ENCODE data around the gene USP47. TPM values are rescaled to one million over a fixed set of nuclear protein-coding genes. Genes with fewer than 3 reads are reported as not detected.

USP47 gene
- total and polyA plus RNA-seq, 10 donors: 13.7 to 80.8 (median 48.2) TPM

- DNase-seq: no peak
- intact Hi-C loops (cut with DNase I; ENCODE audit: low total_unique reads): no loop called here
- H3K27me3 ChIP-seq (replicated peaks in 1 of 7): peaks cover 2 to 81% (median 29%) of the 10 kb centered on the region in 7 donors
- peak within 1 kb of the TSS; percentile 25 to 72 (median 39) for H3K4me3 ChIP-seq
- TF ChIP-seq POLR2AphosphoS5 (IDR thresholded peaks at IDR 0.05): peak in 1 of 3 donors; percentile 24
- no peak for TF ChIP-seq CTCF (IDR thresholded peaks at IDR 0.05 in 8 of 11, conservative IDR thresholded peaks at IDR 0.05 in 3 of 11)
- no peak for TF ChIP-seq POLR2A (IDR thresholded peaks at IDR 0.05)
- H3K27ac ChIP-seq: peak within 1 kb of the TSS in 7 of 8 donors; percentile 41 to 70 (median 63)
- 9 to 39% (median 11%) methylated on average over 11 to 71 of the region's 71 CpGs for WGBS, 5 donors
- H3K36me3 ChIP-seq: no peaks in the 10 kb centered on the region
- H3K9me3 ChIP-seq: no peaks in the 10 kb centered on the region
- peaks cover 0 to 25% (median 18%) of the 10 kb centered on the region in 6 donors for H3K4me1 ChIP-seq
These were observed 166.3 kb downstream of the USP47 start, which contains the start of gene DKK3 for GRCh38 chr11:12007769-12008737. DKK3 (minus strand) TSS chr11:12008626; CDS start chr11:12008582, 44 bp downstream.

Other genes with a start within 250 kb of the USP47 start
- 1 to 10 TPM; 1.7 to 6.9 (median 4.8) TPM for gene GALNT18, start 220.0 kb upstream of the USP47 start, total RNA-seq
- 1 to 10 TPM in 2 of 3 donors, under 1 TPM in 1; 0.87 to 2.9 (median 2.3) TPM for gene GALNT18, start 220.0 kb upstream of the USP47 start, polyA plus RNA-seq
- 100 to 1,000 TPM in 1 of 7 donors, 10 to 100 TPM in 6; 26.9 to 111 (median 53.2) TPM for gene DKK3, start 166.7 kb downstream of the USP47 start, total RNA-seq
- gene DKK3, start 166.7 kb downstream of the USP47 start, polyA plus RNA-seq: 10 to 100 TPM in 2 of 3 donors, 1 to 10 TPM in 1; 8.6 to 14.2 (median 12.3) TPM

Data from spleen (tissue), 11 donors.